HCT116 (cell line): ENCODE data around the gene SIT1. TPM values are rescaled to one million over a fixed set of nuclear protein-coding genes. Genes with fewer than 3 reads are reported as not detected.

ENCODE experiments used
- ATAC-seq: fragments of 200-7000 bp; cut with Tn5 transposase; 2 replicates; pipeline ENCODE4 v1.9.1; 2020; ENCODE audit warnings: mild to moderate bottlenecking, moderate library complexity
- BruUV-seq: library from RNA; stranded (reverse); fragments of 400-500 nt; replicated peaks from 2 replicates; lab custom pipeline; 2021; lab: Mats Ljungman, UMichigan
- CTCF ChIA-PET: fragments of 300-600 bp; sonication (Branson Sonifier 250); formaldehyde crosslinking; loops from one replicate; lab custom pipeline; 2021; ENCODE audit warnings: antibody characterized with exemption; lab: Charles Lee
- POLR2A ChIA-PET: fragments of 300-600, 350-600 bp; sonication (Branson Sonifier 250); formaldehyde crosslinking; loops from one replicate; lab custom pipeline; 2021; ENCODE audit warnings: antibody characterized with exemption; lab: Charles Lee
- RAD21 ChIA-PET, 2 experiments: fragments of 300-600 bp; sonication (Branson Sonifier 250); formaldehyde crosslinking; loops; one replicate each; lab custom pipeline; 2023; ENCODE audit warnings: low total read pairs in 2 of 2; ENCODE audit not compliant: uncharacterized antibody in 2 of 2, unreplicated experiment in 2 of 2, low non-redundant PET in 1 of 2; lab: Charles Lee
- DNase-seq: peaks from one replicate; pipeline ENCODE4 v3.0.0-alpha.2; 2010; ENCODE audit warnings: low read depth, low spot score
- H2AFZ ChIP-seq: fragments of 200-600 bp; shearing (Covaris generic), sonication (generic); 2 replicates; pipeline ENCODE4 v1.6.1; 2017; ENCODE audit warnings: low read depth, mixed run types, mixed read lengths, antibody characterized with exemption, low read length; ENCODE audit not compliant: poor library complexity, severe bottlenecking
- H3K27ac ChIP-seq: 2 replicates; pipeline ENCODE4 v1.5.1; 2012; ENCODE audit warnings: low read depth, low read length
- H3K27me3 ChIP-seq: fragments of 200-600 bp; sonication (generic); 2 replicates; pipeline ENCODE4 v1.6.1; 2016; ENCODE audit warnings: mixed run types, low read length, mixed read lengths; ENCODE audit not compliant: insufficient read depth
- H3K36me3 ChIP-seq, 2 experiments: fragments of 200-500 bp in 1 of 2; fragments of 200-600 bp in 1 of 2; sonication (Bioruptor generic) in 1 of 2; sonication (generic) in 1 of 2; 2 replicates each; pipeline versions ENCODE4 v1.5.1 to v1.6.1; 2014 to 2016; ENCODE audit warnings: low read length in 2 of 2, inconsistent platforms in 1 of 2, mixed read lengths in 1 of 2, mixed run types in 1 of 2; ENCODE audit not compliant: insufficient read depth in 2 of 2, control insufficient read depth in 1 of 2
- H3K4me1 ChIP-seq, 2 experiments: fragments of 200-600 bp in 1 of 2; sonication (generic) in 1 of 2; 2 replicates each; pipeline versions ENCODE4 v1.5.1 to v1.6.1; 2012 to 2017; ENCODE audit warnings: low read length in 2 of 2, inconsistent platforms in 1 of 2, mild to moderate bottlenecking in 1 of 2, mixed read lengths in 1 of 2, mixed run types in 1 of 2, moderate library complexity in 1 of 2; ENCODE audit not compliant: insufficient read depth in 2 of 2, control insufficient read depth in 1 of 2
- H3K4me2 ChIP-seq: fragments of 200-600 bp; sonication (generic); 2 replicates; pipeline ENCODE4 v1.6.1; 2017; ENCODE audit warnings: mixed run types, low read length, mixed read lengths
- H3K4me3 ChIP-seq, 2 experiments: fragments of 200-600 bp in 1 of 2; sonication (generic) in 1 of 2; replicated peaks in 1 of 2; 2 replicates each; pipeline ENCODE4 v1.5.1; 2011 to 2016; ENCODE audit warnings: low read length in 2 of 2, control low read depth in 1 of 2, low read depth in 1 of 2, mild to moderate bottlenecking in 1 of 2, mixed read lengths in 1 of 2, mixed run types in 1 of 2
- H3K79me2 ChIP-seq: fragments of 200-600 bp; sonication (generic); 2 replicates; pipeline ENCODE4 v1.6.1; 2017; ENCODE audit warnings: mild to moderate bottlenecking, mixed run types, low read length, moderate library complexity, mixed read lengths; ENCODE audit not compliant: insufficient read depth
- H3K9ac ChIP-seq: fragments of 200-600 bp; sonication (generic); 2 replicates; pipeline ENCODE4 v1.6.1; 2016; ENCODE audit warnings: low read length, mixed read lengths
- H3K9me2 ChIP-seq: fragments of 200-600 bp; sonication (generic), shearing (Covaris generic); 2 replicates; pipeline ENCODE4 v1.6.1; 2017; ENCODE audit warnings: mixed run types, mild to moderate bottlenecking, moderate library complexity; ENCODE audit not compliant: insufficient read depth
- H3K9me3 ChIP-seq, 2 experiments: fragments of 200-500 bp in 1 of 2; fragments of 200-600 bp in 1 of 2; sonication (Bioruptor generic) in 1 of 2; sonication (generic) in 1 of 2; 2 replicates each; pipeline ENCODE4 v1.6.1; 2014 to 2017; ENCODE audit warnings: low read length in 2 of 2, mixed read lengths in 2 of 2, inconsistent platforms in 1 of 2, low read depth in 1 of 2, mild to moderate bottlenecking in 1 of 2, mixed run types in 1 of 2, moderate library complexity in 1 of 2; ENCODE audit not compliant: control insufficient read depth in 1 of 2, insufficient read depth in 1 of 2
- H4K20me1 ChIP-seq: fragments of 200-600 bp; sonication (generic), shearing (Covaris generic); 2 replicates; pipeline ENCODE4 v1.6.1; 2017; ENCODE audit warnings: mixed run types, mild to moderate bottlenecking, moderate library complexity; ENCODE audit not compliant: insufficient read depth
- CEBPB ChIP-seq: IDR thresholded peaks from 2 replicates; pipeline ENCODE4 v1.6.1; 2012; ENCODE audit warnings: low read depth
- CTCF ChIP-seq, 3 experiments: fragments of 200-600 bp in 1 of 3; sonication (generic) in 1 of 3; IDR thresholded peaks in 2 of 3; conservative IDR thresholded peaks in 1 of 3; 2 replicates each; pipeline ENCODE4 v1.5.1; 2012 to 2017; ENCODE audit warnings: low read depth in 2 of 3, low read length in 2 of 3, antibody characterized with exemption in 1 of 3, borderline replicate concordance in 1 of 3, control low read depth in 1 of 3, mild to moderate bottlenecking in 1 of 3, mixed read lengths in 1 of 3, mixed run types in 1 of 3, moderate library complexity in 1 of 3; ENCODE audit not compliant: insufficient read depth in 1 of 3
- EGR1 ChIP-seq: IDR thresholded peaks from 2 replicates; pipeline ENCODE4 v1.6.1; 2012; ENCODE audit warnings: low read depth
- ELF1 ChIP-seq: IDR thresholded peaks from 2 replicates; pipeline ENCODE4 v1.6.1; 2012; ENCODE audit warnings: low read depth, borderline replicate concordance
- EZH2 ChIP-seq: fragments of 200-600 bp; sonication (generic); IDR thresholded peaks from 2 replicates; pipeline ENCODE4 v1.6.1; 2017; ENCODE audit warnings: antibody characterized with exemption, mixed run types
- EZH2phosphoT487 ChIP-seq: fragments of 200-600 bp; IDR thresholded peaks from 2 replicates; pipeline ENCODE4 v1.6.1; 2018; ENCODE audit warnings: antibody characterized with exemption, borderline replicate concordance
- MAX ChIP-seq: IDR thresholded peaks from 2 replicates; pipeline ENCODE4 v1.6.1; 2012
- POLR2AphosphoS5 ChIP-seq: IDR thresholded peaks from 2 replicates; pipeline ENCODE4 v1.6.1; 2011; ENCODE audit warnings: mild to moderate bottlenecking, low read depth, low read length, moderate library complexity
- SIN3A ChIP-seq: IDR thresholded peaks from 2 replicates; pipeline ENCODE4 v1.6.1; 2012; ENCODE audit warnings: low read depth
- SP1 ChIP-seq: IDR thresholded peaks from 2 replicates; pipeline ENCODE4 v1.6.1; 2012; ENCODE audit warnings: low read depth
- SRF ChIP-seq: IDR thresholded peaks from 2 replicates; pipeline ENCODE4 v1.6.1; 2012; ENCODE audit warnings: low read depth
- TCF7L2 ChIP-seq: IDR thresholded peaks from 2 replicates; pipeline ENCODE4 v1.7.0; 2011; ENCODE audit warnings: borderline replicate concordance, inconsistent platforms; ENCODE audit not compliant: insufficient read depth, insufficient read length; ENCODE audit errors: extremely low read depth
- YY1 ChIP-seq: IDR thresholded peaks from 2 replicates; pipeline ENCODE4 v1.6.1; 2011; ENCODE audit warnings: low read length, low read depth, moderate library complexity, mild to moderate bottlenecking; ENCODE audit not compliant: insufficient replicate concordance; ENCODE audit errors: extremely low read depth
- ZBTB33 ChIP-seq: IDR thresholded peaks from 2 replicates; pipeline ENCODE4 v1.6.1; 2011; ENCODE audit warnings: mild to moderate bottlenecking, low read length, moderate library complexity; ENCODE audit not compliant: insufficient replicate concordance; ENCODE audit errors: extremely low read depth
- ZFX ChIP-seq: fragments of 450-650 bp; IDR thresholded peaks from 2 replicates; pipeline ENCODE4 v1.6.1; 2017
- ZNF274 ChIP-seq: fragments of 200-500 bp; sonication (Bioruptor generic); IDR thresholded peaks from 2 replicates; pipeline ENCODE4 v1.6.1; 2014; ENCODE audit warnings: mild to moderate bottlenecking, low read depth, low read length, inconsistent platforms
- intact Hi-C: fragments of 100-400 bp; cut with micrococcal nuclease; formaldehyde crosslinking; loops from 2 replicates; pipeline ENCODE4 v1.10.0; 2022
- total RNA-seq: library from RNA; stranded (reverse); gene quantifications from one replicate; pipeline ENCODE4 v1.2.1, GENCODE V29; 2021; ENCODE audit not compliant: unreplicated experiment
- TF ChIP-seq, protein P1 (sequence below): IDR thresholded peaks from 2 replicates; pipeline ENCODE4 v1.6.1; 2012

SIT1 gene
- total RNA-seq, 1 experiment from 2014 or later: not detected

- CTCF ChIA-PET: interaction anchor here (1.7 to 3.7 kb wide), 5 partner anchors 8 to 51 kb away, joined by 7 to 33 read pairs (median 15); partner anchors contain the start of genes CREB3 and TLN1
- BruUV-seq: TSS peak; percentile 65
- no peaks in the 10 kb centered on the region for H3K9me2 ChIP-seq
- H4K20me1 ChIP-seq: no peaks in the 10 kb centered on the region
- no peak overlapping the region for H3K4me2 ChIP-seq
- H3K9ac ChIP-seq: no peak overlapping the region
- TF ChIP-seq ZBTB33 (no peak), ELF1 (no peak), POLR2AphosphoS5 (no peak), ZFX (no peak), CEBPB (no peak), YY1 (no peak), CTCF (IDR thresholded peaks at IDR 0.05 in 2 of 3, conservative IDR thresholded peaks at IDR 0.05 in 1 of 3; ENCODE audit: borderline replicate concordance in 1 of 3, insufficient read depth in 1 of 3, low read depth in 2 of 3, low read length in 2 of 3) (no peak), ZNF274 (no peak), TCF7L2 (no peak), SP1 (no peak), EZH2 (no peak), MAX (no peak), EGR1 (no peak), SIN3A (no peak), EZH2phosphoT487 (no peak), SRF (no peak)
- TF ChIP-seq, protein P1, sequence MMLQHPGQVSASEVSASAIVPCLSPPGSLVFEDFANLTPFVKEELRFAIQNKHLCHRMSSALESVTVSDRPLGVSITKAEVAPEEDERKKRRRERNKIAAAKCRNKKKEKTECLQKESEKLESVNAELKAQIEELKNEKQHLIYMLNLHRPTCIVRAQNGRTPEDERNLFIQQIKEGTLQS: no peak
- H2AFZ ChIP-seq: no peak overlapping the region
- H3K9me3 ChIP-seq: no peaks in the 10 kb centered on the region
- POLR2A ChIA-PET: interaction anchor here (1.3 to 1.4 kb wide), 2 partner anchors 9 to 35 kb away, joined by 4 to 5 read pairs; partner anchors contain the start of gene CREB3
- DNase-seq (no peak), ATAC-seq (no peak)
- peaks cover 41 to 57% of the 10 kb centered on the region in 2 experiments for H3K36me3 ChIP-seq
- no peak overlapping the region for H3K4me3 ChIP-seq
- no peaks in the 10 kb centered on the region for H3K79me2 ChIP-seq
- RAD21 ChIA-PET: no interaction called here
- H3K27me3 ChIP-seq: no peaks in the 10 kb centered on the region
- no peak overlapping the region for H3K27ac ChIP-seq
- intact Hi-C loops: no loop called here
- H3K4me1 ChIP-seq: peaks cover 0 to 4% of the 10 kb centered on the region in 2 experiments; a peak in 1 of 4 replicates
These were observed 46.8 kb upstream of the SIT1 start for GRCh38 chr9:35697486-35697885.
